Suprapubic skin (tissue), 4 donors: ENCODE measurements around the gene KCNK6. TPM values are rescaled to one million over a fixed set of nuclear protein-coding genes. Genes with fewer than 3 reads are reported as not detected.

Experiments used
- DNase-seq, 2 donors: peaks; one replicate each; pipeline ENCODE4 v3.0.0-alpha.2; 2019; ENCODE audit warnings: low spot score in 2 of 2
- H3K27ac ChIP-seq: fragments of 200-600 bp; sonication (generic); one replicate; pipeline ENCODE4 v1.5.1; 2019
- H3K27me3 ChIP-seq: fragments of 200-600 bp; sonication (generic); one replicate; pipeline ENCODE4 v1.5.1; 2019
- H3K36me3 ChIP-seq: fragments of 200-600 bp; sonication (generic); one replicate; pipeline ENCODE4 v1.5.1; 2019
- H3K4me1 ChIP-seq: fragments of 200-600 bp; sonication (generic); one replicate; pipeline ENCODE4 v1.5.1; 2019
- H3K4me3 ChIP-seq: fragments of 200-600 bp; sonication (generic); one replicate; pipeline ENCODE4 v1.5.1; 2019; ENCODE audit warnings: mild to moderate bottlenecking
- H3K9me3 ChIP-seq: fragments of 200-600 bp; sonication (generic); one replicate; pipeline ENCODE4 v1.5.1; 2019
- EP300 ChIP-seq: sonication (generic); formaldehyde crosslinking; IDR thresholded peaks from one replicate; pipeline ENCODE4 v1.6.1; 2017; ENCODE audit warnings: antibody characterized with exemption
- POLR2A ChIP-seq, 2 donors: fragments of 450-650 bp; IDR thresholded peaks; one replicate each; pipeline ENCODE4 v1.6.1; 2017; ENCODE audit warnings: antibody characterized with exemption in 2 of 2, mild to moderate bottlenecking in 2 of 2, moderate library complexity in 2 of 2
- POLR2AphosphoS5 ChIP-seq, 3 donors: sonication (generic); formaldehyde crosslinking; IDR thresholded peaks; one replicate each; pipeline ENCODE4 v1.6.1; 2017; ENCODE audit warnings: antibody characterized with exemption in 3 of 3
- WGBS: methylation state at CpG from one replicate; pipeline ENCODE4 v1.1.5; 2018; 5-methylcytosine and 5-hydroxymethylcytosine counted together
- total RNA-seq, 4 donors: library from RNA; depleted of rRNA; stranded (reverse); fragments of >200 nt; gene quantifications; one replicate each; pipeline ENCODE4 v1.1.0, GENCODE V29; 2016
- TF ChIP-seq, protein P1 (sequence below), 2 donors: fragments of 200-600 bp in 1 of 2; fragments of 450-650 bp in 1 of 2; sonication (generic) in 1 of 2; IDR thresholded peaks; one replicate each; pipeline ENCODE4 v1.5.1; 2016 to 2019; ENCODE audit warnings: antibody characterized with exemption in 2 of 2, mild to moderate bottlenecking in 1 of 2, moderate library complexity in 1 of 2

KCNK6 gene
- total RNA-seq, 4 donors from 2014 or later, result 18.6 to 27.4 (median 22.8) TPM

DNA sequence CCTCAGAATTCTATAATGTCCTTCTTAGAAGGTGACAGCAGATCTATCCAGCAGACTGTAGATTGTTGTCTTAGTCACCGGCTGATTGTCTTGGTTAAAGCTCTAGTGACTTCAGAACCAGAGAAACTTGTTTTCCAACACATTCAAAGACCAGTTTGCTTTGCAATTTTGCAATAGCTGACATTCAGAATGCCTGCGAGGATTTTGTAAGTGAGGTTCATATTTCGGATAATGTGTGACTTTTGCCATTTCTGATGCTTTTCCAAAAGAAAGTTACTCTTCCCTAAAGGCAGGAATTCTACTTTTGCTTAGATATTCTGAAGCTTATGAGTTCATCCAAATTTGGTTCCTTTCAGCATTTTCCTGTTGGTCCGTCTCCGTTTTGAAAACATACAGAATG, 42.1 kb upstream of the KCNK6 start:
- H3K4me1 ChIP-seq, result peaks cover 69% of the 10 kb centered on the region
- TF ChIP-seq POLR2A (IDR thresholded peaks at IDR 0.05) (no peak), POLR2AphosphoS5 (IDR thresholded peaks at IDR 0.05) (peak in 1 of 3 donors; percentile 46)
- TF ChIP-seq, protein P1, sequence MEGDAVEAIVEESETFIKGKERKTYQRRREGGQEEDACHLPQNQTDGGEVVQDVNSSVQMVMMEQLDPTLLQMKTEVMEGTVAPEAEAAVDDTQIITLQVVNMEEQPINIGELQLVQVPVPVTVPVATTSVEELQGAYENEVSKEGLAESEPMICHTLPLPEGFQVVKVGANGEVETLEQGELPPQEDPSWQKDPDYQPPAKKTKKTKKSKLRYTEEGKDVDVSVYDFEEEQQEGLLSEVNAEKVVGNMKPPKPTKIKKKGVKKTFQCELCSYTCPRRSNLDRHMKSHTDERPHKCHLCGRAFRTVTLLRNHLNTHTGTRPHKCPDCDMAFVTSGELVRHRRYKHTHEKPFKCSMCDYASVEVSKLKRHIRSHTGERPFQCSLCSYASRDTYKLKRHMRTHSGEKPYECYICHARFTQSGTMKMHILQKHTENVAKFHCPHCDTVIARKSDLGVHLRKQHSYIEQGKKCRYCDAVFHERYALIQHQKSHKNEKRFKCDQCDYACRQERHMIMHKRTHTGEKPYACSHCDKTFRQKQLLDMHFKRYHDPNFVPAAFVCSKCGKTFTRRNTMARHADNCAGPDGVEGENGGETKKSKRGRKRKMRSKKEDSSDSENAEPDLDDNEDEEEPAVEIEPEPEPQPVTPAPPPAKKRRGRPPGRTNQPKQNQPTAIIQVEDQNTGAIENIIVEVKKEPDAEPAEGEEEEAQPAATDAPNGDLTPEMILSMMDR (IDR thresholded peaks at IDR 0.05), result no peak
- peak overlapping the region; percentile 83 for H3K27ac ChIP-seq
- H3K27me3 ChIP-seq, result no peaks in the 10 kb centered on the region
- DNase-seq, result no peak
- WGBS, result 55% methylated on average over 5 of the region's 5 CpGs
- H3K9me3 ChIP-seq, result no peaks in the 10 kb centered on the region
- H3K4me3 ChIP-seq, result no peak overlapping the region
- H3K36me3 ChIP-seq, result no peaks in the 10 kb centered on the region

DNA sequence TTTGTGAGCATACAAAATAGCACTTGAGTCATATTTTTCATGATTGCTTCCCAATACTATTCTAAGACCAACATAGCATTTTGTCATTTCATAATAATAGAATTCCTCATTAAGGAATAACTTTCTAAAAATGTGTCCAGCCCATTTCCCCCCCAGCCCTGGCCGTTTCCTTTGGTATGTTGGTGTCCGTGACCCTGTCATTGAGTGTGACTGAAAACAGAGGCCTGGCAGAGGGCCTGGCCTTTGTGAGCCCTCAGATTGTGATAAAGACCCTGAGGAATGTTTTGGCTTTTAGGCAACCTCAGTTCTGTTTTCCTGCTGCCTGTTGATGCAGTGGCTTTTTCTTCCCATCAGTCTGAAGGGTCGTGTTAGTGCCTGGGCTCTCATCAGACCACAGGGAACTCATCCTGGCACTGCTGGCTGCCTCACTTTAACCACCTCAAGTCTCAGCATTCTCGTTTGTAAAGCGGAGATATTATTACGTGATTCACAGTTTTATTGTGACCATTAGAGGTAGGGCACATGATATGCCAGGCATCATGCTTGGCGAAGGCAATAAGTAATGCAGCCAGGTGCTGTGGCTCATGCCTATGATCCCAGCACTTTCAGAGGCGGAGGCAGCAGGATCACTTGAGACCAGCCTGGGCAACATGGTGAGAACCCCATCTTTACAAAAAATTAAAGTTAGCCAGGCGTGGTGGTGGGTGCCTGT, 41.5 kb upstream of the KCNK6 start:
- DNase-seq, result no peak
- WGBS, result 46% methylated on average over 9 of the region's 9 CpGs
- no peaks in the 10 kb centered on the region for H3K36me3 ChIP-seq
- peak overlapping the region; percentile 83 for H3K27ac ChIP-seq
- H3K4me3 ChIP-seq, result no peak overlapping the region
- peaks cover 72% of the 10 kb centered on the region for H3K4me1 ChIP-seq
- H3K9me3 ChIP-seq, result no peaks in the 10 kb centered on the region
- H3K27me3 ChIP-seq, result no peaks in the 10 kb centered on the region
- no peak for TF ChIP-seq POLR2AphosphoS5 (IDR thresholded peaks at IDR 0.05)
- no peak for TF ChIP-seq EP300
- TF ChIP-seq, protein P1 (IDR thresholded peaks at IDR 0.05), result no peak
- no peak for TF ChIP-seq POLR2A (IDR thresholded peaks at IDR 0.05)

DNA sequence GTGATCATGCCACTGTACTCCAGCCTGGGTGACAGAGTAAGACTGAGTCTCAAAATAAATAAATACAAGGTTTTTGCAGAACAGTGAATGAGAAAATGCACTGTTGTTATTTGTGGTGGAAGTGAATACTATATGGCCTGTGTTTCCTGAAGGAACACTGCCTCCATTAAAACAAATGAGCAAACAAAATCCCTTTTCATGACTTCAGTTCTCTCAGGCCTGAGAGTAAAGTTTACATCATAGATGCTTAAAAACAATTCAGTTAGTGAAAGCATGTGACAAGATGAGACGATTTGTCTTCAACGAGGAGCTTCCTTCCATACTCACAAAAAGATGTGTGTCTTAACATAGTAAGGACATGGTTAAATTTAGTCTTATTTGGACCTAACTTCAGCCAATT, 40.9 kb upstream of the KCNK6 start:
- 44% methylated on average over 2 of the region's 2 CpGs for WGBS
- H3K27me3 ChIP-seq, result no peaks in the 10 kb centered on the region
- no peak overlapping the region for H3K4me3 ChIP-seq
- TF ChIP-seq, protein P1 (IDR thresholded peaks at IDR 0.05), result no peak
- TF ChIP-seq POLR2A (IDR thresholded peaks at IDR 0.05), result no peak
- no peak for DNase-seq
- H3K4me1 ChIP-seq, result peaks cover 72% of the 10 kb centered on the region
- peak overlapping the region; percentile 83 for H3K27ac ChIP-seq
- no peaks in the 10 kb centered on the region for H3K9me3 ChIP-seq
- H3K36me3 ChIP-seq, result no peaks in the 10 kb centered on the region

DNA sequence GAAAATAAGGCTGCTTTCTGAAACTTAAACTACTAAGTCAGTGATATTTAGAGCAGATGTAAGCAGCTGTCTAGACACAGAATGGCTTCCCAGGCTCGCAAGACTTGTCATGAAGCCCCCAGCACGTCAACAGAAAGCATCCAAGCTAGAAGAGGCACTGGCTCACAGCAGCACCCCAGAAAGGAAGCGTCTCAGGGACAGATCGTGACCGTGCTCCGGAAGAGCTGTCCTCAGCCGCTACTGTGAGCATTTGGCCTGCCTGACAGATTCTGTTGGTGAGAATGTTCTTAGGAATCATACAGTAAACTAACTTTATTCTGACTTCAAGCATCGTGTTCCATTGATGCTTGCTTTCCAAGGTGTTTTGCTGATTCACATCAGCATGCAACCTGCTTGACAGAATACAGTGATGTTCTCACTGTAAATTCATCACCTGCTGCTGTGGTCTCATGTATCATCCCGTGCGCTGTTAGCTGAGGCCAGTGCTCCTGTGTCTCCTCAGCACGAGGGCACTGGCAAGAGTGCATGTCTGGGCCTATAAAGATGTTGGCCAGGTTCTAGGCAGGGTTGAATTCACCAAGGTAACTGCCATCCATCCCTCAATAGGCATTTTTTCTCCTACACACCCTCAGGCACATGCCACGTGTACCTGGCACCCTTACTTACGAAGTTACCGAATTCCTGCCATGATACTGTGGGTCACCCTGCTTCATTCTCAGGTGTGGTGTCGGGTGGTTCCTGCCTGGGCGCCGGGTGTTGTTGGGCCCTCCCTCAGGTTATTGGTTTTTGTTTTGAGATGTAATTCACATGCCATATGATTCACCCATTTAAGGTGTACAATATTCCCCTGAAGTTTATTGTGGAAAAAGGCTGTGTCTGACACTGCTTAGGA, 39.4 kb upstream of the KCNK6 start:
- TF ChIP-seq POLR2AphosphoS5 (IDR thresholded peaks at IDR 0.05) (no peak), POLR2A (IDR thresholded peaks at IDR 0.05) (no peak), EP300 (no peak)
- TF ChIP-seq, protein P1 (IDR thresholded peaks at IDR 0.05), result no peak
- 66% methylated on average over 16 of the region's 17 CpGs for WGBS

More for the DNA sequence above, 39.4 kb upstream of the KCNK6 start:
- Histone ChIP-seq H3K27ac (peak overlapping the region; percentile 64), H3K4me3 (no peak overlapping the region), H3K27me3 (no peaks in the 10 kb centered on the region), H3K9me3 (no peaks in the 10 kb centered on the region), H3K4me1 (peaks cover 59% of the 10 kb centered on the region), H3K36me3 (peaks cover 3% of the 10 kb centered on the region)
- no peak for DNase-seq
